ENCODE measurements around the gene SMIM11. TPM values are rescaled to one million over a fixed set of nuclear protein-coding genes. Genes with fewer than 3 reads are reported as not detected.
"Not testable (repeated sequence)": the region's sequence is repeated elsewhere in the genome, so short reads cannot be mapped to it uniquely, and the experiment has no call there.

SMIM11 gene
- 23.8 TPM for total RNA-seq
- long read RNA-seq, transcript SMIM11A-201 (4 exons, 850 nt), result major isoform, 5 of 12 reads
- long read RNA-seq, partial matches to known transcripts, result 2 of 12 reads
- long read RNA-seq, other reads (novel, unspliced or antisense), result 1 of 12 reads

- DNase-seq (ENCODE audit: low spot score); intact Hi-C loops (cut with DNase I): not testable (repeated sequence)
Observed at GRCh38 chr21:34374940-34375618, at the start of gene SMIM11. SMIM11 (plus strand) TSS chr21:34375507; CDS start chr21:34379505, 3,998 bp downstream.

- intact Hi-C loops (cut with DNase I), result no loop called here
- DNase-seq (ENCODE audit: low spot score), result no peak
Observed at GRCh38 chr21:34330055-34330454, 45.3 kb upstream of the SMIM11 start.

- intact Hi-C loops (cut with DNase I), result no loop called here
- no peak for DNase-seq (ENCODE audit: low spot score)
Observed at GRCh38 chr21:34331726-34332125, 43.6 kb upstream of the SMIM11 start.

GRCh38 chr21:34332347-34332746 is 43.0 kb upstream of the SMIM11 start:
- intact Hi-C loops (cut with DNase I), result no loop called here

GRCh38 chr21:34333121-34333739 is 42.1 kb upstream of the SMIM11 start:
- no peak for DNase-seq (ENCODE audit: low spot score)
- intact Hi-C loops (cut with DNase I), result no loop called here

More at GRCh38 chr21:34332347-34332746, 43.0 kb upstream of the SMIM11 start:
- DNase-seq (ENCODE audit: low spot score), result no peak

GRCh38 chr21:34335316-34335715 is 40.0 kb upstream of the SMIM11 start:
- intact Hi-C loops (cut with DNase I), result no loop called here
- no peak for DNase-seq (ENCODE audit: low spot score)

GRCh38 chr21:34336245-34336644 is 39.1 kb upstream of the SMIM11 start:
- intact Hi-C loops (cut with DNase I), result no loop called here
- no peak for DNase-seq (ENCODE audit: low spot score)

- DNase-seq (ENCODE audit: low spot score), result no peak
- intact Hi-C loops (cut with DNase I), result no loop called here
Observed at GRCh38 chr21:34336756-34337391, 38.4 kb upstream of the SMIM11 start.

- no peak for DNase-seq (ENCODE audit: low spot score)
- intact Hi-C loops (cut with DNase I), result no loop called here
Observed at GRCh38 chr21:34337741-34338140, 37.6 kb upstream of the SMIM11 start.

- no peak for DNase-seq (ENCODE audit: low spot score)
- intact Hi-C loops (cut with DNase I), result no loop called here
Observed at GRCh38 chr21:34338226-34338625, 37.1 kb upstream of the SMIM11 start.

GRCh38 chr21:34340061-34340460 is 35.2 kb upstream of the SMIM11 start:
- DNase-seq (ENCODE audit: low spot score), result no peak
- intact Hi-C loops (cut with DNase I), result no loop called here

- no peak for DNase-seq (ENCODE audit: low spot score)
- intact Hi-C loops (cut with DNase I), result no loop called here
Observed at GRCh38 chr21:34342476-34342875, 32.8 kb upstream of the SMIM11 start.

GRCh38 chr21:34343347-34343746 is 32.0 kb upstream of the SMIM11 start:
- no peak for DNase-seq (ENCODE audit: low spot score)
- intact Hi-C loops (cut with DNase I), result no loop called here

- intact Hi-C loops (cut with DNase I), result no loop called here
- DNase-seq (ENCODE audit: low spot score), result no peak
Observed at GRCh38 chr21:34343838-34344381, 31.4 kb upstream of the SMIM11 start.

- intact Hi-C loops (cut with DNase I), result no loop called here
- no peak for DNase-seq (ENCODE audit: low spot score)
Observed at GRCh38 chr21:34344584-34344983, 30.7 kb upstream of the SMIM11 start.

GRCh38 chr21:34345091-34345871 is 30.0 kb upstream of the SMIM11 start:
- DNase-seq (ENCODE audit: low spot score), result no peak
- intact Hi-C loops (cut with DNase I), result loop anchor here (5.0 kb wide), 2 partner anchors 218 to 273 kb away; partner anchors contain the start of genes MRPS6 and SLC5A3

GRCh38 chr21:34345892-34346291 is 29.4 kb upstream of the SMIM11 start:
- intact Hi-C loops (cut with DNase I), result loop anchor here (5.0 kb wide), 2 partner anchors 219 to 274 kb away; partner anchors contain the start of genes MRPS6 and SLC5A3
- DNase-seq (ENCODE audit: low spot score), result no peak

GRCh38 chr21:34348890-34349519 is 26.3 kb upstream of the SMIM11 start:
- no peak for DNase-seq (ENCODE audit: low spot score)
- intact Hi-C loops (cut with DNase I), result loop anchor here (1.0 to 5.0 kb wide), 3 partner anchors 222 to 426 kb away; partner anchors contain the start of genes MRPS6 and SLC5A3

- intact Hi-C loops (cut with DNase I), result loop anchor here (2.0 kb wide), 1 partner anchor 149 kb away; no protein-coding TSS in a partner anchor
- DNase-seq (ENCODE audit: low spot score), result no peak
Observed at GRCh38 chr21:34351786-34352241, 23.5 kb upstream of the SMIM11 start.

Data from cardiac septum (tissue), 1 donor.